Hepatocyte (in vitro differentiated cells): ENCODE measurements around the gene PCDHA4.
A peak's percentile ranks its signal among the peaks of the same experiment; 100 is the strongest.

Source experiments
- CTCF ChIP-seq: fragments of 200-600 bp; sonication (generic); IDR thresholded peaks from 2 replicates; pipeline ENCODE4 v1.5.1; 2016; ENCODE audit warnings: antibody characterized with exemption, mild to moderate bottlenecking; ENCODE audit not compliant: poor library complexity
- EZH2 ChIP-seq: fragments of 200-600 bp; sonication (generic); IDR thresholded peaks from 2 replicates; pipeline ENCODE4 v1.6.1; 2016; ENCODE audit warnings: antibody characterized with exemption, mild to moderate bottlenecking, borderline replicate concordance
- EZH2phosphoT487 ChIP-seq: fragments of 200-600 bp; sonication (generic); IDR thresholded peaks from one replicate; pipeline ENCODE4 v1.6.1; 2018; ENCODE audit warnings: antibody characterized with exemption, mild to moderate bottlenecking, low read depth, moderate library complexity; ENCODE audit not compliant: unreplicated experiment, severe bottlenecking

DNA sequence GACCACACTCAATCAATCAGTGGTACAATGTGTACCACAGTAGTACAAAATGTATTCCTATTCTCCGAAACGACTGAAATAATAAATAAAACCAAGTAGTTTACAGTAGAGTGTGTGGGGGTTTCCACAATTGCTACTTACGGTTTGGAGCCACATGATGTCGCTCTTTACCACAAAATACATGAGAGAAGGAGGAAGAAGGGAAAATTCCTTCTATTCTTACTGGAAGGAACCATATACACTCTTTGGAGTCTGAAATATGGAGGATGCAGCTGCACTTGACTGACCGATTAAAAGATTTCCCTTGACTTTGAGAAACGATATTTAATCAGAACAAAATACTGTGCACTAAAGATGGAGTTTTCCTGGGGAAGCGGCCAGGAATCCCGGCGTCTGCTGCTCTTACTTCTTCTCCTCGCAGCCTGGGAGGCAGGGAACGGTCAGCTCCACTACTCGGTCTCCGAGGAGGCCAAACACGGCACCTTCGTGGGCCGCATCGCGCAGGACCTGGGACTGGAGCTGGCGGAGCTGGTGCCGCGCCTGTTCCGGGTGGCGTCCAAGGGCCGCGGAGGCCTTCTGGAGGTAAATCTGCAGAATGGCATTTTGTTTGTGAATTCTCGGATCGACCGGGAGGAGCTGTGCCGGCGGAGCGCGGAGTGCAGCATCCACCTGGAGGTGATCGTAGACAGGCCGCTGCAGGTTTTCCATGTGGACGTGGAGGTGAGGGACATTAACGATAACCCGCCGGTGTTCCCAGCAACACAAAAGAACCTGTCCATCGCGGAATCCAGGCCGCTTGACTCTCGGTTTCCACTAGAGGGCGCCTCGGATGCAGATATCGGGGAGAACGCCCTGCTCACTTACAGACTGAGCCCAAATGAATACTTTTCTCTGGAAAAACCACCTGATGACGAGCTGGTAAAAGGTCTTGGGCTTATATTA is at the start of gene PCDHA4:
- TF ChIP-seq EZH2phosphoT487: no peak
- TF ChIP-seq CTCF: peak; percentile 85
- no peak for TF ChIP-seq EZH2
